Measurements from ENCODE around the gene MRPL39.

MRPL39 gene

GRCh38 chr21:25567472-25567871 lies 39.8 kb downstream of the MRPL39 start:
- TF ChIP-seq ZFX (IDR thresholded peaks at IDR 0.05) (no peak), CTCF (conservative IDR thresholded peaks at IDR 0.05) (no peak)
- no peak overlapping the region for H3K27ac ChIP-seq

GRCh38 chr21:25566645-25567044 lies 40.6 kb downstream of the MRPL39 start:
- no peak overlapping the region for H3K27ac ChIP-seq
- TF ChIP-seq ZFX (IDR thresholded peaks at IDR 0.05) (no peak), CTCF (conservative IDR thresholded peaks at IDR 0.05) (no peak)

DNA sequence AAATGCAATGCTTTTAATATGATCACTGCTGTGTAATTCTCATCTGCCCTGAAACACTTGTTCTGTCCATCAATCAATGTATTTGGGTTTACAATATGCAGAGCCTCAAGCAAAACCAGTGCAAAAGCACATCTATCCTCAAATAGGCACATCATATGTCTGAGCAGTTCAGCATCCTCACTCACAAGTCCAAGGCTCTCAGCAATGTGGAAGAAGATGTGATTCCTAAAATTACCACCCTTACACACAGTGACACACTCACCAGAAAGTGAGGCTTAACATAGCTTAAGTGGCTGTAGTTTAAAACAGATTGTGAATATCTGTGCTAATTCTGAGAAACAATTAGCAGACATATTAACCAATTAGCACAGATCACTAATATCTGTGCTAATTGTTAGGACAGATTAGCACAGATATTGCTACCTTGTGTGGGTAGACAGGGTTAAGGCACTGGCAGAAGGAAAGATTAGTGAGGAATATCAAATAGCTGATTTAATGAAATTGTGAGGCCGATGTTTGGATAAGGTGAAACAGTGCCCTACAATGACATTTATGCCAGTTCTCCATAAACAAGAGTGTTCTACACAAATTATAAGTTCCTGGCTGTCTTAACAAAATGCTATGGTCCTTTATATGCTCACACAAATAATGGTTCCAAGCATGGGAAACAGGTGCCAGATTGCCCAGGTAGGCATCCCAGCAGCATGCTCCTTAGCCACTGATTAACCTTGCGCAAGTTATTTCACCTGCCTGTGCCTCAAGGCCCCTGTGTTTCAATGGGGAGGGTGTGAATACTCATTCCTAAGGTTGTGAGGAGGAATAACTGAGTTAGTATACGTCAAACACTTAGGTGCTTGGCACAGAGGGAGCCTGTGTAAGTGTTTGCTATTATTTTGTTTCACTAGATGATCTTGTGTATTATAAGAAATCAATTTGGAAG lies 41.7 kb downstream of the MRPL39 start:
- no peak overlapping the region for H3K27ac ChIP-seq
- TF ChIP-seq CTCF (conservative IDR thresholded peaks at IDR 0.05) (no peak), ZFX (IDR thresholded peaks at IDR 0.05) (no peak)

- TF ChIP-seq ZFX (IDR thresholded peaks at IDR 0.05) (no peak), CTCF (conservative IDR thresholded peaks at IDR 0.05) (no peak)
- no peak overlapping the region for H3K27ac ChIP-seq
These were observed 42.8 kb downstream of the MRPL39 start for GRCh38 chr21:25564349-25564948.

DNA sequence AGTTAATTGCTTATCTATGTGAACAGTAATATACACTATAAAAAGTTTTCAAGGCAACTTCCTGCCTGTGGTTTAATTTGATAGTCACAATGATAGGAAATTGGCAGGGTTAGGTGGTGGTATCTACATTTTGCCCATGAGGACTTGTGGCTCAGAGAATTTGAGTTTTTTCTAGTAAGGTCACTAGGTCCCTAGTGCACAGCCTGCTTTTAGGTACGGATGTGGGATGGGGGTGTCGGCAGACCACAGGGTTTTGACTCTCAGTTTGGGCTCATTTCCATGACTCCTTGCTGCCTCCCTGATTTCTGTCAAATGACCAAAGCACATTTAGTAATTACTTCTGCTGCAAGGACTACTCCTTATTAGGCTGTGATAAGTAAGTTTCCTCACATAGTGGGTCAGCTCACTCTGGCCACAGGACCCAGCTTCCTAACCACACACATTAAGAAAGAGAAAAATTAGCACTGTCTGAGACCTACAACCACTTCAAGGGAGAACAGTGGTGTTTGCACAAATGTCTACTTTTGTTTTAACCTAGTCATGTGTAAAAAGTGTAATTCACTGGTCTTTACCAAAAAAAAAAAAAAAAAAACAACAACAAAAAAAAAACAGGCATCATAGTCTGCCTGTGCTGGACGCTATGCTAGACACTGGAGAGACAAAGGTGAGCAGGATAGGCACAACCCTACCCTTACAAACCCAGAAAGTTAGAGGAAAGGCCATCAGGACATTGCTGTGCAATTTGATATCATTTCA lies 43.7 kb downstream of the MRPL39 start:
- no peak overlapping the region for H3K27ac ChIP-seq
- TF ChIP-seq ZFX (IDR thresholded peaks at IDR 0.05) (no peak), CTCF (conservative IDR thresholded peaks at IDR 0.05) (no peak)

- TF ChIP-seq ZFX (IDR thresholded peaks at IDR 0.05) (no peak), CTCF (conservative IDR thresholded peaks at IDR 0.05) (no peak)
- no peak overlapping the region for H3K27ac ChIP-seq
These were observed 44.6 kb downstream of the MRPL39 start for GRCh38 chr21:25562660-25563059.

All from C4-2B (cell line).